PC-3 (cell line): Measurements from ENCODE around the gene PKNOX2.

ENCODE experiments used
- CTCF ChIP-seq: fragments of 300-600 bp; sonication (generic); conservative IDR thresholded peaks from 2 replicates; pipeline ENCODE4 v1.5.1; 2017; ENCODE audit warnings: antibody characterized with exemption, low read depth, mild to moderate bottlenecking, low read length
- EZH2 ChIP-seq: fragments of 300-600 bp; sonication (generic); IDR thresholded peaks from one replicate; pipeline ENCODE4 v1.6.1; 2017; ENCODE audit warnings: antibody characterized with exemption, mild to moderate bottlenecking, low read length; ENCODE audit not compliant: unreplicated experiment

- TF ChIP-seq CTCF = no peak
- TF ChIP-seq EZH2 = no peak
These were observed 121.3 kb downstream of the PKNOX2 start for GRCh38 chr11:125285844-125286243.
